GM13976 (cell line): ENCODE data around the gene NABP2.
A peak's percentile ranks its signal among the peaks of the same experiment; 100 is the strongest.
"Not testable (repeated sequence)": the region's sequence is repeated elsewhere in the genome, so short reads cannot be mapped to it uniquely, and the experiment has no call there.

Source experiments
- DNase-seq: peaks from one replicate; pipeline ENCODE4 v3.0.0; 2012; ENCODE audit warnings: low spot score
- in situ Hi-C: fragments of 300-500 bp; cut with MboI; formaldehyde crosslinking; loops from one replicate; pipeline ENCODE4 v1.12.0; 2022; ENCODE audit warnings: low sequenced_read_pairs, mixed read lengths, inconsistent platforms; ENCODE audit not compliant: unreplicated experiment
- TF ChIP-seq, protein P1 (sequence below): IDR thresholded peaks from 2 replicates; pipeline ENCODE4 v1.5.1; 2012; ENCODE audit warnings: borderline replicate concordance, mild to moderate bottlenecking; ENCODE audit not compliant: insufficient read depth; ENCODE audit errors: extremely low read depth, missing control alignments, control extremely low read depth

Gene NABP2

DNA sequence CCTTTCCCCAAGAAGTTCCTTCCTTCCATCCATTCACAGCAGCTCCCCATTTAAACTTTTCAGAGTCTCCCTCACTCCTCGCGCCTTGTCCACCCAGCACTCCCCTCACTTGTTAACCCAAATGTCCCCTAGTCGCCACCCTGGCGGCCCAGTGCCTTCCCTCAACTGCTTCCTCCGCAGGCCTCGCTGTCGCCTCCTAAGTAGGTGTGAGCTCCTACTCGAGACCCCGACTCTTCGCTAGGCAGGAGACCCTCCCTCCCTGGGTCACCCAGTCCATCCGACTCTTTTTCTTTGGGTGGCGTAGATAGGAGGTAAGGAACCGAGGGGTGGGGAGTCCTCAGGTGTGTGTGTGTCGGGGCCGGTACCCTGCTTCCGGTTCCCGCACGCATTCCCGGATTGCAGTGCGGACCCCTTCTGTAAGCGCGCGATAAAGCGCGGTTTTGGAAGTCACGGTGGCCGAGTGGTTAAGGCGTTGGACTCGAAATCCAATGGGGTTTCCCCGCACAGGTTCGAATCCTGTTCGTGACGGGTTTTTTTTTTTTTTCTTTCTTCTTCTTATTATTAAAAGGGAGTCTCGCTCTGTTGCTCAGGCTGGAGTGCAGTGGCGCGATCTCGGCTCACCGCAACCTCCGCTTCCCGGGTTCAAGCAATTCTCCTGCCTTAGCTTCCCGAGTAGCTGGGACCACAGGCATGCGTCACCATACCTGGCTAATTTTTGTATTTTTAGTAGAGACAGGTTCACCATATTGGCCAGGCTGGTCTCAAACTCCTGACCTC lies 34.0 kb upstream of the NABP2 start:
- in situ Hi-C loops: no loop called here
- peak; percentile 76 for DNase-seq
- TF ChIP-seq, protein P1, sequence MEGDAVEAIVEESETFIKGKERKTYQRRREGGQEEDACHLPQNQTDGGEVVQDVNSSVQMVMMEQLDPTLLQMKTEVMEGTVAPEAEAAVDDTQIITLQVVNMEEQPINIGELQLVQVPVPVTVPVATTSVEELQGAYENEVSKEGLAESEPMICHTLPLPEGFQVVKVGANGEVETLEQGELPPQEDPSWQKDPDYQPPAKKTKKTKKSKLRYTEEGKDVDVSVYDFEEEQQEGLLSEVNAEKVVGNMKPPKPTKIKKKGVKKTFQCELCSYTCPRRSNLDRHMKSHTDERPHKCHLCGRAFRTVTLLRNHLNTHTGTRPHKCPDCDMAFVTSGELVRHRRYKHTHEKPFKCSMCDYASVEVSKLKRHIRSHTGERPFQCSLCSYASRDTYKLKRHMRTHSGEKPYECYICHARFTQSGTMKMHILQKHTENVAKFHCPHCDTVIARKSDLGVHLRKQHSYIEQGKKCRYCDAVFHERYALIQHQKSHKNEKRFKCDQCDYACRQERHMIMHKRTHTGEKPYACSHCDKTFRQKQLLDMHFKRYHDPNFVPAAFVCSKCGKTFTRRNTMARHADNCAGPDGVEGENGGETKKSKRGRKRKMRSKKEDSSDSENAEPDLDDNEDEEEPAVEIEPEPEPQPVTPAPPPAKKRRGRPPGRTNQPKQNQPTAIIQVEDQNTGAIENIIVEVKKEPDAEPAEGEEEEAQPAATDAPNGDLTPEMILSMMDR: no peak

DNA sequence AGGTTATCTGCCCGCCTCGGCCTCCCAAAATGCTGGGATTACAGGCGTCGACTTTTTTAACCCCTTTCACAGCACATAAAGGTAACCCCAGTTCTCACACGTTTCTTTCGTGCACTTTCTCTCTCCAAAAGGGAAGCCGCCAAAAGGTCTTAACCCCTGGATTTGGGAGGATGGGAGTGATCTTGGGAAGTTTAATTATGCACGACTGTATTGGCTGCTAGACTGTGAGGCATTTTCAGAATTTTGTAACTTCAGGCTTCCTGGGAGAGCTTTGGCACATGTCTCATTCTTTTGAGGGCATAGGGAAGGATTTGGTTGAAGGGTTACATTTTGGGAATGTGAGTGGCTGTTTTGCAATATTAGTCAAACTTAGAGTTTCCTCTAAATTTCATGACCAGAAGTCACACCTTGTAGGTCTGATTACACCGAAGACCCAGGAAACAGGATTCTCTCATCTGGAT lies 33.4 kb upstream of the NABP2 start:
- no peak for DNase-seq
- in situ Hi-C loops: no loop called here
- TF ChIP-seq, protein P1: no peak

DNA sequence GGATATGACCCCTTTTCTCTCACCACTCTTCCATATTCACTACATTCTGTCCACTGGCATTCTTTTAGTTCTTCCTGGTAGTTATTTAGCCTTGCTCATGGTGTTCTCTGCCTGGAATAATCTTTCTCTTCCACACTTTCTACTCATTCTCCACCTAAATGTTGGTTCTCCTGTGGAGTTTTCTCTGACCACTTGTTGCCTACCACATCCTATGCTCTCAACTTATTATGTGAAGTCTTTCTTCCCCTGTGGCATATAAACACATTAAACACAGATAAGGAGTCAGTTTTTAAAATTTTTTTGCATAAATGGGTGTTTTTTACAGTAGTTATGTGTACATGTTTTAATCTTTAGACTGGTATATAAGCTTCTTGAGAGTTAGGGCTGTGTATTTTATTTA lies 31.6 kb upstream of the NABP2 start:
- DNase-seq: no peak
- TF ChIP-seq, protein P1: no peak
- in situ Hi-C loops: no loop called here

DNA sequence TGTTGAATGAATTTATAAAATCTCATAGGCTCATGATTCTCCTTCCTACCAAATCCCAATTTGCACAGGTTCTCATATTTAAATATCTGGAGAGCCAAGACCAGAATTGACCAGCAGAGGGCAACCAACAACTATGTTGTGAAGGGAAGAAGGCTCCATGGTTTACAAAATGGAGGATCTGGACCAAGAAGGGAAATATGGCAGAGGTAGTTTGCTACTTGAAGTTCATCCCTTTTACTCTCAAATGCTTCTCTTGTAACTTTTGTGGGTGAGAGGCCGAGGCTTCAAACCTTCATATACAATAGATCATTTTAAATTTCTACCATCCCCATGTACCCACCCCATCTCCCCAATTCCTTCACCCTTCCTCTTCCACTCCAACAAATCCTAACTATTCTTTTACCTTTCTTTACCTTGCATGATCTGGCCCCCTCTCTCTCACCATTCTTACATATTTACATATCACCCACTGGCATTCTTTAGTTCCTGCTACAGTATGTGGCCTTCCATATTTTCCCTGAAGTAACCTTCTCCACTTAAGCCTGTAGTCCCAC lies 31.0 kb upstream of the NABP2 start:
- TF ChIP-seq, protein P1: peak; percentile 60
- peak; percentile 82 for DNase-seq
- in situ Hi-C loops: no loop called here

DNA sequence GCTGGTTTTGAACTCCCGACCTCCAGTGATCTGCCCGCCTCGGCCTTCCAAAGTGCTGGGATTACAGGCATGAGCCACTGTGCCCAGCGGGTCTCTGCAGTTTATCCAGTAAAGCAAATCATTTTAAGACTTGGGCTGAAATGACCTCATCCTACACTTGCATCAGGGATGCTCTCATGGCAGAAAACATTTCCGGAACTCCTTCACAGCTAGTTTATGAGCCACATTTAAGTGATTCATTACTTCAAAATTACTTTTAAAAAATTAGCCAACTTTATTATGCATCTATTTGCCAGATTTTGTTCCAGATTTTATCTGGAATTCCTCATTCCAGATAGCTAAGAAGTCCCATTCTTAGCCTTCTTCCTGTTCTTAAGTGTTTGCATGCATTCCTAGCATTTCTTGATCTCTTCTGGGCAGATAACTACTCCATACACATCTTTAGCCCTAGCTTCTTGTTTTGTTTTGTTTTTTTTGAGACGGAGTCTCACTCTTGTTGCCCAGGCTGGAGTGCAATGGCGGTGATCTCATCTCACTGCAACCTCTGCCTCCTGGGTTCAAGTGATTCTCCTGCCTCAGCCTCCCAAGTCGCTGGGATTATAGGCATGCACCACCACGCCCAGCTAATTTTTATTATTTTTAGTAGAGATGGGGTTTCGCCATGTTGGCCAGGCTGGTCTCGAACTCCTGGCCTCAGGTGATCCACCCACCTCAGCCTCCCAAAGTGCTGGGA lies 27.2 kb upstream of the NABP2 start:
- DNase-seq, in situ Hi-C loops: not testable (repeated sequence)

DNA sequence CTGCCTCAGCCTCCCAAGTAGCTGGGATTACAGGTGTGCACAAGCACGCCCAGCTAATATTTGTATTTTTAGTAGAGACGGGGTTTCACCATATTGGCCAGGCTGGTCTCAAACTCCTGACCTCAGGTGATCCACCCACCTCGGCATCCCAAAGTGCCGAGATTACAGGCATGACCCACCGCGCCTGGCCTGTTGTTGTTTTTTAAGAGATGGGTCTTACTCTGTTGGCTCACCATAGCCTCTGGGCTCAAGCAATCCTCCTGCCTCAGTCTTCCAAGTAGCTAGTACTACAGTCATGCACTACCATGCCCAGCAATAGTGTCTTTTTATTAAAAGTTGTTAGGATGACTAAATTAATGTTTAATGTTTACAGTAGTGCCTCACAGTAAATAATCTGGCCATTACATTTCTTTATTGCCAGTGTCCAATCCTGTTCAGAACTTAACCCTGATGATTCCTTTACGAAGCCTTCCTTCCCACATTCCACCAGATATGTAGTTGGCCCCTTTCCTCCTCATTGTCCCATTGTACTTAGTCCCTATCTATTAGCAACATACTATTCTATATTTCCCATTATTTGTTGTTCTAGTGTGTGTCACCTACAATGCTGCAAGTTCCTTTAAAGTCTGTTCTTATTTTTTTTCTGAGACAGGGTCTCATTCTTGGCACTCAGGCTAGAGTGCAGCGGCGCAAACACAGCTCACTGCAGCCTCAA lies 26.1 kb upstream of the NABP2 start:
- in situ Hi-C loops: no loop called here
- TF ChIP-seq, protein P1: no peak
- no peak for DNase-seq

DNA sequence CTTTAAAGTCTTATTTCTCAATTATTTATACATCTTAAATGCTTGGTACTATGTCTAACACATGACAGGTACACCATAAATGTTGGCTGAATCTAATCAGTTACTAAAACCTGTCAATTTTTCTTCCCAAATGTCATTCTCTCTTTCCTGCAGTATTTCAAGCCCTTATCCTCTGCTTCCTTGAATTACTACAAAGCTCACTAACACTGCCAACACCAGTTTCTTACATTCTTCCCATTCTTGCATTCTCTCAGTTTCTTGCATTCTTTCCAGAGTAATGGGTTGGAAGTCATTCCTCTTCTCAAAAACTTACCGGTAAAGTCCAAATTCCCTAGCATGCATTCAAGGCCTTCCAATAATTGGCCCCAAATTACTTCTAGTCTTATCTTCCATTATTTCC lies 25.3 kb upstream of the NABP2 start:
- DNase-seq: no peak
- in situ Hi-C loops: no loop called here
- TF ChIP-seq, protein P1: no peak
